Umbilical cord (tissue), 2 donors: ENCODE results near the gene PIH1D1. TPM values are rescaled to one million over a fixed set of nuclear protein-coding genes. Genes with fewer than 3 reads are reported as not detected.
"Not testable (repeated sequence)": the region's sequence is repeated elsewhere in the genome, so short reads cannot be mapped to it uniquely, and the experiment has no call there.

Experiments used
- DNase-seq: peaks from one replicate; pipeline ENCODE4 v3.0.0-alpha.2; 2015; ENCODE audit warnings: low spot score
- total RNA-seq: library from RNA; depleted of rRNA; stranded (reverse); fragments of >200 nt; gene quantifications from one replicate; pipeline ENCODE4 v1.2.3, GENCODE V29; 2014; ENCODE audit warnings: low replicate concordance; ENCODE audit not compliant: insufficient read depth

The PIH1D1 gene
- total RNA-seq, 1 donor from 2014 or later = 61.9 TPM

- no peak for DNase-seq
Measured at GRCh38 chr19:49456326-49456725, 4.7 kb upstream of the PIH1D1 start.

- DNase-seq = no peak
Measured at GRCh38 chr19:49455773-49456172, 4.2 kb upstream of the PIH1D1 start.

GRCh38 chr19:49453757-49454240 is 2.2 kb upstream of the PIH1D1 start:
- DNase-seq = no peak

- peak; percentile 99 for DNase-seq
Measured at GRCh38 chr19:49453013-49453756, 1.6 kb upstream of the PIH1D1 start, which contains the start of gene ALDH16A1. ALDH16A1 (plus strand) TSS chr19:49453225; CDS start chr19:49453332, 107 bp downstream.

- no peak for DNase-seq
Measured at GRCh38 chr19:49450405-49450804, 1.2 kb downstream of the PIH1D1 start.

- DNase-seq = no peak
Measured at GRCh38 chr19:49448432-49448786, 3.2 kb downstream of the PIH1D1 start.

- DNase-seq = no peak
Measured at GRCh38 chr19:49447485-49448431, 3.9 kb downstream of the PIH1D1 start.

GRCh38 chr19:49445997-49446396 is 5.6 kb downstream of the PIH1D1 start:
- DNase-seq = no peak

- not testable (repeated sequence) for DNase-seq
Measured at GRCh38 chr19:49444100-49444700, 7.4 kb downstream of the PIH1D1 start.

GRCh38 chr19:49443366-49444099 is 8.1 kb downstream of the PIH1D1 start:
- peak; percentile 98 for DNase-seq

- peak; percentile 89 for DNase-seq
Measured at GRCh38 chr19:49442771-49443365, 8.7 kb downstream of the PIH1D1 start.

- no peak for DNase-seq
Measured at GRCh38 chr19:49442354-49442753, 9.3 kb downstream of the PIH1D1 start.

- DNase-seq = no peak
Measured at GRCh38 chr19:49441960-49442350, 9.7 kb downstream of the PIH1D1 start.

GRCh38 chr19:49441210-49441959 is 10.2 kb downstream of the PIH1D1 start, which contains the start of gene SLC17A7:
SLC17A7 (minus strand) TSS chr19:49441527; CDS start chr19:49441379, 148 bp downstream.
- DNase-seq = no peak

- no peak for DNase-seq
Measured at GRCh38 chr19:49440439-49441209, 11.0 kb downstream of the PIH1D1 start.

- no peak for DNase-seq
Measured at GRCh38 chr19:49439836-49440235, 11.8 kb downstream of the PIH1D1 start.

GRCh38 chr19:49438261-49438660 is 13.4 kb downstream of the PIH1D1 start:
- no peak for DNase-seq

- no peak for DNase-seq
Measured at GRCh38 chr19:49437231-49437630, 14.4 kb downstream of the PIH1D1 start.

GRCh38 chr19:49436381-49437017 is 15.1 kb downstream of the PIH1D1 start:
- DNase-seq = no peak
